Measurements from ENCODE around the gene ASCL2.

The ASCL2 gene

DNA sequence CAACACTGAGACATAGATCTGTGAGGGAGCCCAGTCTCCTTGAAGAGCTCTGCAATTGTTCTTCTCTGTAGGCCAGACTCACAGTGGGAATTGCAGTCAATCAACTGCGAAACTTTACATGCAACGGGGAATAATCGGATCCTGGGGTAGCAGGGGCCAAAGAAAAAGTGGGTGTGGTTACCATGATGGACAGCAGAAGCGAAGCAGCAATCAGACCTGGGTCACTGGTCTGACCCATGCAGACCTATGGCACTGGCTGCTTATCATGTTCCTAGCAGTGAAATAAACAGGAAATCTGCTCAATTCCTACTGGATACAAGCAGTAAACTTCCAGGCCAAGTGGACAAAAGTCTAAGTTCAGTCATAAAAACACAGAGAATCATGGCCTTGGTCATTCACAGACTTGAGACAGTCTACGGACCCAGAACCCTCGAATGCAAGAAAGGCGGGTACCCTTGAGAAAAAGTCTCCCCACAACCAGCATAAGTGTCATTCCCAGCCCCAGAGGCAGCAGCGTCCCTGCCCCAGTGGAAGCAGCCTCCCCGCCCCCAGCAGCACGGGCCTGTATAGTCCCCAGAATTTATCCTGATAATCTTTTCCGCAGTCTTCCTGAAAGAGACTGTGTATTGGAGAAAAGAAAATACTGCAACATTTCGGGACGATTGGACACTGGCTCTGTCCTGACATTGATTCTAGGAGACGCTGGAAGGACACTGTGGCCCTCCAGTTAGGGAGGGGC lies 34.6 kb downstream of the ASCL2 start:
- TF ChIP-seq GATA3 (IDR thresholded peaks at IDR 0.05; ENCODE audit: low read depth, low read length) (no peak), GATA2 (IDR thresholded peaks at IDR 0.05; ENCODE audit: low read depth, low read length) (no peak)

DNA sequence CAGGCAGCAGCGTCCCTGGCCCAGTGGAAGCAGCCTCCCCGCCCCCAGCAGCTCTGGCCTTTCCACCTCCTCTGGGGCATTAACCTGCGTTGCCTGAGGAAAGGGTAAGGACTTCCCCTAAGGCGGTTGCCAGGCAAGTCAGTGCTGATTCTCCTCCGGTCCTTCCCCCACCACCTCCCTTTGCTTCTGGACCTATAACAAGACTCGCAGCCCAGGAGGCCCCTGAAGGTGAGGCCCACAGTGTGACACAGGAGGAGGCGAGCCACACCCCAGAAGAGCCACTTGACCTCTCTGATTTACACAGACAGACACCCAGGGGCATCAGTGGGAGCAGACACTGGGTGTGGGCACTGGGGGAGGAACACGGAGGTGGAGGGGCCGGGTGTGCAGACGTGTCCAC lies 35.4 kb downstream of the ASCL2 start:
- TF ChIP-seq GATA2 (IDR thresholded peaks at IDR 0.05; ENCODE audit: low read depth, low read length), result no peak
- no peak for TF ChIP-seq GATA3 (IDR thresholded peaks at IDR 0.05; ENCODE audit: low read depth, low read length)

DNA sequence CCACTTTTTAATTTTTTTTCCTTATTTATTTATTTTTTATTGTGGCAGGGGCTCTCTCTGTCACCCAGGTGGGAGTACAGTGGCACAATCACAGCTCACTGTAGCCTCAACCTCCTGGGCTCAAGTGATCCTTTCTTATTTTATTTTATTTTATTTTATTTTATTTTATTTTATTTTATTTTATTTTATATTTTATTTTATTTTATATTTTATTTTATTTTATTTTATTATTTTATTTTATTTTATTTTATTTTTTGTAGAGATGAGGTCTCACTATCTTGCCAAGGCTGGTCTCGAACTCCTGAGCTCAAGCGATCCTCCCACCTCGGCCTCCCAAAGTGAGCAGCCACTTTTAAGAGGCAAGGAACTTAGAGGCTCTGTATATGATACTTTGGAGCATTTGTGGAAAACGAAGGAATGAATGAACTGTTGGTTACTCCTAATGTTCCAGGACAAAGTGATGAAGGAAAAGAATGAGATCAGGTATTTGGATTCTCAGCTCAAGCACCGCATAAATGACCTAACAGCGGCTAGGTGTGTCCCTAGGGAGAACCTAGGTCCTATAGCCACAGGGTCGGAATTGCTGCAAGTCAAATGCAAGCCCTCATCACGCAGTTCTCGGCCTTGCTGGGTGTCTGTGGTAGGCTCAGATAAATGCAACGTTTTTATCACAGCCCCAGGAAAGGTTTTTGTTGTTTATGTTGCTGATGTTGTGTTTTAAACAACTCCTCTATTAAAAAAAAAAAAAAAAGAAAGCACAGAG lies 36.5 kb downstream of the ASCL2 start:
- no peak for TF ChIP-seq GATA3 (IDR thresholded peaks at IDR 0.05; ENCODE audit: low read depth, low read length)
- TF ChIP-seq GATA2 (IDR thresholded peaks at IDR 0.05; ENCODE audit: low read depth, low read length), result no peak

DNA sequence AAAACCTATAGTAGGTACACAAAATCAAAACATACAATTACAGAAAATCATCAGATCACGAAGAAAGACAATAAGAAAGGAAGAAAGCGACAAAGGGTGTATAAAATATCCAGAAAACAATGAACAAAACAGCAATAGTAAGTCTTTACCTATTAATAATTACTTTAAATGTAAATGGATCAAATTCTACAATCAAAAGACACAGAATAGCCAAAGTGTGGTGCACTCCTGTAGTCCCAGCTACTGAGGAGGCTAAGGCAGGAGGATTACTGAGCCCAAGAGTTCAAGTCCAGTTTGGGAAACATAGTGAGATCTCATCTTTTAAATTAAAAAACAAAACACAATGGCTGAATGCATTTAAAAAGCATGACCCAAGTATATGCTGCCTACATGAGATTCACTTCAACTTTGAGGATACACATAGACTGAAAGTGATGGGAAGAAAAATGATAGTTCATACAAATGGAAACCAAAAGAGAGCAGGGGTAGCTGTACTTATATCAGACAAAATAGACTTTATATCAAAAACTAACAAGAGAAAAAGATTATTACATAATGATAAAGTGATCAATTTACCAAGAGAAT lies 40.6 kb downstream of the ASCL2 start:
- TF ChIP-seq GATA3 (IDR thresholded peaks at IDR 0.05; ENCODE audit: low read depth, low read length) (no peak), GATA2 (IDR thresholded peaks at IDR 0.05; ENCODE audit: low read depth, low read length) (no peak)

DNA sequence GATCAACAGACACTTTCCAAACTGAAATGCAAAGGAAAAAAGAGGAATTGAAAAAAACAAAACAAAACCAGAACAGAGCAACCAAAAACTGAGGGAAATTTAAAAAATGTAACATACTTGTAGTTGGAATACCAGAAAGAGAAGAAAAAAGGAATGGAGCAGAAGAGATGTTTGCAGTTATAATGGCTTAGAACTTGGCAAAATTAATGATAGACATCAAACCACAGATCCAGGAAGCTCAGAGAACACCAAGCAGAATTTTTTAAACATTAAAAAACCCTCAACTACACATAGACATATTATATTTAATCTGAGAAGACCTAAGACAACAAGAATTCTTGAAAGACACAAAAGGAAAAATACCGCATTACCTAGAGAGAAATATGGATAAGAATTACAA lies 46.1 kb downstream of the ASCL2 start:
- TF ChIP-seq GATA2 (IDR thresholded peaks at IDR 0.05; ENCODE audit: low read depth, low read length) (no peak), GATA3 (IDR thresholded peaks at IDR 0.05; ENCODE audit: low read depth, low read length) (no peak)

DNA sequence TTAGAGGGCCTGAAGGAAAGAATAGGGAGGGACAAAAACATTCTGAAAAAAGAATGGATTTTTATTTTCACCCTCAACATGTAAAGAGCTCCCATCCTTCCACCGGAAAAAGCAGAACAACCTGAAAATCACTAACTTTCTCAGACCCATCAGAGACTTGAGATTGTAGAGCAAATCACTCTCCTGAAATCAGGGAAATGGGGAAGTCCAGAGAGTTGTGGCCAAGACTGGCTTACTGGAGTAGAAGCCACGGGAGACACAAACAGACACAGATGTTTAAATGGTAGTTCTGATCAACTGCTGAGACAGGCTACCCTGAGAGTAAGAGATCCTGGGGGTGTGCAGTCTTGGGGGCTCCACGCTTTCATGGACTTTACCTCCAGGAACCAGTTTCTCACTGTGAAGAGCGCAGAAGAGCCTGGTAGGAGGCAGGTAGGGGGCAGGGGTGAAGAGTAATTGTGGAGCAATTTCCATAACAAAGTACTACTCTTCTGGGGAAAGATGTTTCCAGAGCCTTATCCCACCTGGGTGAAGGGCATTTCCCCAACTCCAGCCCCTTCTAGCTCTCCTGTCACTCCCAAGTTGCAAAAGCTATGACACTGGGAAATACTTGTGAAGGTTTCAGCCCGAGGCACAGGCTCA lies 47.1 kb downstream of the ASCL2 start:
- no peak for TF ChIP-seq GATA2 (IDR thresholded peaks at IDR 0.05; ENCODE audit: low read depth, low read length)
- no peak for TF ChIP-seq GATA3 (IDR thresholded peaks at IDR 0.05; ENCODE audit: low read depth, low read length)

DNA sequence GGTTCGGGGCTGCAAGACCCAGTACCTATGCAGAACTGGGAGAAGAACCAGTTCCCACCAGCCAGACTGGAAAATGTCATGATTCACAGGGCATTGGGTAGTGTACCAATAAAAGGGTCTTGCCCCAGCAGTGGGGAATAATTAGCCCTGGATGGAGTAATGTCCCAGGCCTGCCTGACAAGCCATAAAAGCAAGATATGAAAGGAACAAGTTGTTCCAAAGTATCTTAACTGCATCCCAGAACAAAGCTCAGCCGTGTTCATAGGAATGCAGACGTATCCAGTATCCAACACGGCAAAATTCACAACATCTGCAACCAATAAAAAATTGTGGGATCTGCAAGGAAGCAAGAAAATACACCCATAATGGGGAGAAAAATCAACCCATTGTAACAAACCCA lies 47.9 kb downstream of the ASCL2 start:
- TF ChIP-seq GATA3 (IDR thresholded peaks at IDR 0.05; ENCODE audit: low read depth, low read length) (no peak), GATA2 (IDR thresholded peaks at IDR 0.05; ENCODE audit: low read depth, low read length) (no peak)

DNA sequence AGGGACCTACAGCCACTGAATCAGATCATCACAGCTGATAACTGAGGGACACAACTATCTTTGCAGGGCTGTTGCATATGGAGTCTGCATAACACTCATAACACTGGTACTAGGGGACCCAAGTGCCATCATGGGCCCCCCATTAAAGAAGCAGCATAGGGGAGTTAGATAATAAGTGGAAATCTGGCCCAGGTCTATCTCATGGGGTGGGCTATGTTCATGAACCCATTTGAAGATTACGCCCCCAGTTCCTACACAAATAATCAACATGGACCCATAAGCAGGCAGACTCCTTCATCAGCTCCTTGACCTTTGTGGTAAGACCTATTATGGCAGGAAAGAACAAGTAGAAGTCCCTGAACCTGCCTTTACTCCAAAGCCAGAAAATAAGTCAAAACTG lies 48.8 kb downstream of the ASCL2 start:
- no peak for TF ChIP-seq GATA2 (IDR thresholded peaks at IDR 0.05; ENCODE audit: low read depth, low read length)
- no peak for TF ChIP-seq GATA3 (IDR thresholded peaks at IDR 0.05; ENCODE audit: low read depth, low read length)

DNA sequence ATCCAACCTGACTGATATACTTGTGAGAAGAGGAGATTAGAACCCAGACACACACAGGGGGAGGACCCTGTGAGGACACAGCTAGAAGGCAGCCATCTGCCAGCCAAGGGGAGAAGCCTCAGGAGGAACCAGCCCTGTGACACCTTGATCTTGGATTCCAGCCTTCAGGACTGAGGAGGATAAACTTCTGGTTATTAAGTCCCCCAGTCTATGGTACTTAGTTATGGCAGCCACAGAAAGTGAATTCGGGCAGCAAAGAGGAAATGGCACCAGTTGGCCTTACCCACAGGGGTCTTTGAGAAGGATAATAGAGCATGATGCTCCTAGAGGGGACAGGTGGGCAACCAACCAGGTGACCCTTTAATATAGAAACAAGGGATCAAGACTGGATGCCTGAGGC lies 49.4 kb downstream of the ASCL2 start:
- TF ChIP-seq GATA3 (IDR thresholded peaks at IDR 0.05; ENCODE audit: low read depth, low read length), result no peak
- no peak for TF ChIP-seq GATA2 (IDR thresholded peaks at IDR 0.05; ENCODE audit: low read depth, low read length)

DNA sequence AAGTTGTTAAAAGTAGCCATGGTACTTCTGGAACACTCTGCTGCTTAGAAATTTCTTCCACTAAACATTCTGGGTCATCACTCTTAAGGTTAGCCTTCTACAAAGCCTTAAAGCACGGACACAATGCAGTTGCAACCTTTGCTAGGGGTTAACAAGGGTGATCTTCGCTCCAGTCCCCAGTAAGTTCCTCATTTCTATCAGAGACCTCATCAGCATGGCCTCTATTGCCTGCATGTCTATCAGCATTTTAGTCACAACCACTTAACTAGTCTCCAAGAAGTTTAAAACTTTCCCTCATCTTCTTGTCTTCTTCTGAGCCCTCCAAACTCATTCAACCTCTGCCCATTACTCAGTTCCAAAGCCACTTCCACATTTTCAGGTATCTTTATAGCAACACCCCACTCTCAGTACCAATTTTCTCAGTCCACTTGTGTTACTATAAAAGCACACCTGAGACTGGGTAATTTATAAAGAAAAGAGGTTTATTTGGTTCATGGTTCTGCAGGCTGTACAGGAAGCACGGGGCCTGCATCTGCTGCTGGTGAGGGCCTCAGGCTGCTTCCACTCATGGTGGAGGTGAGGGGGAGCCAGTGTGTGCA lies 50.1 kb downstream of the ASCL2 start:
- TF ChIP-seq GATA2 (IDR thresholded peaks at IDR 0.05; ENCODE audit: low read depth, low read length) (no peak), GATA3 (IDR thresholded peaks at IDR 0.05; ENCODE audit: low read depth, low read length) (no peak)

DNA sequence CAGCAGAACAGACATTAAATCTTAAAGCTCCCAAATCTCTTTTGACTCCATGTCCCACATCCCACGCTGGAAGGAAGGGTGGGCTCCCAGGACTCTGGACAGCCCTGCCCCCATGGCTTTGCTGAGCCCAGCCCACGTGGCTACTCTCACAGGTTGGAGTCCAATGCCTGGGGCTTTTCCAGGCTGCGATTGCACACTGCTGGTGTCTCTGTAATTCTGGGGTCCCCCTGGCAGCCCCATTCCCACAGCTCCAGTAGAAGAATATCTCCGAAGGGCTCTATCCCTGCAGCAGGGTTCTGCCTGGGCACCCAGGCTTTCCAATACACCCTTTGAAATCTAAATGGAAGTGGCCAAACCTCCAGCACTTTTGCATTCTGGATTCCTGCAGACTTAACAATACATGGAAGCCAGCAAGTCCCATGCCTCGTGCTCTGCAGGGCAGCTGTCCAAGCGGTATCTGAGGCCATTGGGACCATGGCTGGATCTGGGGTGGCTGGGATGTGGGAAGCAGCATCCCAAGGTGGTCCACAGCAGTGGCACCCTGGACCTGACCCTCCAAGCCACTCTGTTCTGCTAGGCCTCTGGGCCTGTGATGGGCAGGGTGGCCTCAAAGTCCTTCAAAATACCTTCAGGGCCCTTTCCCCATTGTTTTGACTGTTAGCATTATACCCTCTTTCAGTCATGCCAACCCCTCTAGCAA lies 50.9 kb downstream of the ASCL2 start:
- TF ChIP-seq GATA3 (IDR thresholded peaks at IDR 0.05; ENCODE audit: low read depth, low read length) (no peak), GATA2 (IDR thresholded peaks at IDR 0.05; ENCODE audit: low read depth, low read length) (no peak)

Data from SH-SY5Y (cell line).